Hepatocyte (in vitro differentiated cells): Measurements from ENCODE around the gene C4orf50.

Source experiments
- EZH2 ChIP-seq: fragments of 200-600 bp; sonication (generic); IDR thresholded peaks from 2 replicates; pipeline ENCODE4 v1.6.1; 2016; ENCODE audit warnings: antibody characterized with exemption, mild to moderate bottlenecking, borderline replicate concordance
- EZH2phosphoT487 ChIP-seq: fragments of 200-600 bp; sonication (generic); IDR thresholded peaks from one replicate; pipeline ENCODE4 v1.6.1; 2018; ENCODE audit warnings: antibody characterized with exemption, mild to moderate bottlenecking, low read depth, moderate library complexity; ENCODE audit not compliant: unreplicated experiment, severe bottlenecking
- TF ChIP-seq, protein P1 (sequence below): fragments of 200-600 bp; sonication (generic); IDR thresholded peaks from 2 replicates; pipeline ENCODE4 v1.5.1; 2016; ENCODE audit warnings: antibody characterized with exemption, mild to moderate bottlenecking; ENCODE audit not compliant: poor library complexity

DNA sequence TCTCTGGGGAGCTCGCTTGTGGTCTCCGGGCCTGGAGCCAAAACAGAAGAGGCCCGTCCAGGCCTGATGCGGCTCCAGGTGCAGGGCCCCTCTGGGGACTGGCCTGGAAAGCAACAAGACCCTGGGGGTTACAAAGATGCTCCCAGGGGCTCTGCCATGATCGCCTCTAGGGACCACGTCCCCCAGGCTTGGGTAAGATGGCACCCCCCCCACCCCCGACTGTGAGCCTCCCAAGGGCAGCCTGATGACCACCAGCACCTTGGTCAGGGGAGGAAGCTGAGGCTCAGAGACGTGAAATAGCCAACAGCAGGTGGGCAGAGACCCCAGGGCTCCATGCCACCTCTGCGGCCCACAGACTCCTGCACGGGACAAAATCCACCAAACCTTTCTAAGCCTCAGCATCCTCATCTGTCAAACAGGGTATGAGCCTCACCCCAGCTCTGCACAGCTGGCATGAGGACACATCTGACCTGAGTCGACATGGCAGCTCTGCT is 25.4 kb downstream of the C4orf50 start:
- TF ChIP-seq, protein P1, sequence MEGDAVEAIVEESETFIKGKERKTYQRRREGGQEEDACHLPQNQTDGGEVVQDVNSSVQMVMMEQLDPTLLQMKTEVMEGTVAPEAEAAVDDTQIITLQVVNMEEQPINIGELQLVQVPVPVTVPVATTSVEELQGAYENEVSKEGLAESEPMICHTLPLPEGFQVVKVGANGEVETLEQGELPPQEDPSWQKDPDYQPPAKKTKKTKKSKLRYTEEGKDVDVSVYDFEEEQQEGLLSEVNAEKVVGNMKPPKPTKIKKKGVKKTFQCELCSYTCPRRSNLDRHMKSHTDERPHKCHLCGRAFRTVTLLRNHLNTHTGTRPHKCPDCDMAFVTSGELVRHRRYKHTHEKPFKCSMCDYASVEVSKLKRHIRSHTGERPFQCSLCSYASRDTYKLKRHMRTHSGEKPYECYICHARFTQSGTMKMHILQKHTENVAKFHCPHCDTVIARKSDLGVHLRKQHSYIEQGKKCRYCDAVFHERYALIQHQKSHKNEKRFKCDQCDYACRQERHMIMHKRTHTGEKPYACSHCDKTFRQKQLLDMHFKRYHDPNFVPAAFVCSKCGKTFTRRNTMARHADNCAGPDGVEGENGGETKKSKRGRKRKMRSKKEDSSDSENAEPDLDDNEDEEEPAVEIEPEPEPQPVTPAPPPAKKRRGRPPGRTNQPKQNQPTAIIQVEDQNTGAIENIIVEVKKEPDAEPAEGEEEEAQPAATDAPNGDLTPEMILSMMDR, result no peak
- no peak for TF ChIP-seq EZH2
- TF ChIP-seq EZH2phosphoT487, result no peak
